Peyer's patch (tissue), 4 donors: Measurements from ENCODE around the gene TMEM14A. TPM values are rescaled to one million over a fixed set of nuclear protein-coding genes. Genes with fewer than 3 reads are reported as not detected.

Experiments used
- DNase-seq, 3 donors: peaks; one replicate each; pipeline ENCODE4 v3.0.0-alpha.2; 2017 to 2019
- H3K27ac ChIP-seq, 4 donors: fragments of 200-600 bp; sonication (generic); one replicate each; pipeline ENCODE4 v1.5.1; 2016 to 2019
- H3K27me3 ChIP-seq, 2 donors: fragments of 200-600 bp; sonication (generic); one replicate each; pipeline ENCODE4 v1.5.1; 2019
- H3K36me3 ChIP-seq, 3 donors: fragments of 200-600 bp; sonication (generic); one replicate each; pipeline ENCODE4 v1.5.1; 2016 to 2019
- H3K4me1 ChIP-seq, 4 donors: fragments of 200-600 bp; sonication (generic); one replicate each; pipeline ENCODE4 v1.5.1; 2016 to 2019
- H3K4me3 ChIP-seq, 4 donors: fragments of 200-600 bp; sonication (generic); 1 replicate in 3 of 4; 2 replicates in 1 of 4; pipeline ENCODE4 v1.5.1; 2016 to 2019; ENCODE audit warnings: mild to moderate bottlenecking in 1 of 4
- H3K9me3 ChIP-seq, 4 donors: fragments of 200-600 bp; sonication (generic); one replicate each; pipeline ENCODE4 v1.5.1; 2016 to 2019; ENCODE audit warnings: mild to moderate bottlenecking in 1 of 4
- POLR2A ChIP-seq, 2 donors: fragments of 450-650 bp; IDR thresholded peaks; one replicate each; pipeline ENCODE4 v1.5.1; 2017; ENCODE audit warnings: antibody characterized with exemption in 2 of 2, mild to moderate bottlenecking in 2 of 2, moderate library complexity in 2 of 2
- total RNA-seq, 4 donors: library from RNA; depleted of rRNA; stranded (reverse); fragments of >200 nt; gene quantifications; one replicate each; pipeline ENCODE4 v1.1.0, GENCODE V29; 2016
- TF ChIP-seq, protein P1 (sequence below), 6 experiments: fragments of 450-650 bp in 4 of 6; fragments of 200-600 bp in 2 of 6; sonication (generic) in 1 of 6; IDR thresholded peaks; one replicate each; pipeline ENCODE4 v1.5.1; 2017 to 2019; ENCODE audit warnings: antibody characterized with exemption in 6 of 6, mild to moderate bottlenecking in 3 of 6, moderate library complexity in 1 of 6

Gene TMEM14A
- total RNA-seq, 4 donors from 2014 or later = 12.4 to 56.0 (median 25.3) TPM

DNA sequence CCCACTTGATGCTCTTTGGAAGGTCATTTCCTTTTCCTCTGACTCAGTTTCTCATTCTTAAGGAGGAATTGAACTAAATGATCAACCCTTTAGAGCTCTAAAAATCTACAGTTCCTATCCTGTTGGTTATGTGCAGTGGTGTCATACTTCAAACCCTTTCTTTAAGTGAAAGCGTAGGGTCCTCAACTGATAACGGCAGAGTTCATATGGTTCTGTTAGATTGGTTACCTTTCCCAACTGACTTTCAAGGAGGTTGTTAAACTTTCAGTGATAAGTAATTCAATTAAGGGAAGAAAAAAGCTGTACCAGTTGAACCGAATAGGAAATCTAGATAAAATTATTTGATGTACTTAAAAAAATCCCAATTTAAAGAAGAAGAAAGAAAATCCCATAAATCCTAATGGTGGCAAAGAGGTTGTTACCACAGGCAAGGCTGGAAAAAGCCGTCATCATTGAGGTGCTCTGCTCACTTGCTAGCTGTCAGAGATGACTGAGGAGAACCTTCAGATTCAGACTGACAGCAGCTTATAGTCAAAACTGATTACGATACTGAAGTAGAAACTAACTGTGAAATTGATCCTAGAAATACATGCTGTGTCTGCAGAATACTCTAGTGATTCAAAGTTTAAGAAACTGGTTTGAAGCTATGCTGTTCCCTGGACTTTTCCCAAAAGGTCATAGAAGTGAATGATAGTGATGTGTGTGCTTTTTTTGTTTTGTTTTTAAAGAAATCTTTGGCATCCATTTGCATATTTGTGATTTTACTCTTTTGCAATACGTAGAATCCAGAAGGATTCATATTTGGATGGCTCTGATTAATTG, 16.2 kb downstream of the TMEM14A start:
- H3K27ac ChIP-seq = no peak overlapping the region
- no peaks in the 10 kb centered on the region for H3K27me3 ChIP-seq
- TF ChIP-seq, protein P1, sequence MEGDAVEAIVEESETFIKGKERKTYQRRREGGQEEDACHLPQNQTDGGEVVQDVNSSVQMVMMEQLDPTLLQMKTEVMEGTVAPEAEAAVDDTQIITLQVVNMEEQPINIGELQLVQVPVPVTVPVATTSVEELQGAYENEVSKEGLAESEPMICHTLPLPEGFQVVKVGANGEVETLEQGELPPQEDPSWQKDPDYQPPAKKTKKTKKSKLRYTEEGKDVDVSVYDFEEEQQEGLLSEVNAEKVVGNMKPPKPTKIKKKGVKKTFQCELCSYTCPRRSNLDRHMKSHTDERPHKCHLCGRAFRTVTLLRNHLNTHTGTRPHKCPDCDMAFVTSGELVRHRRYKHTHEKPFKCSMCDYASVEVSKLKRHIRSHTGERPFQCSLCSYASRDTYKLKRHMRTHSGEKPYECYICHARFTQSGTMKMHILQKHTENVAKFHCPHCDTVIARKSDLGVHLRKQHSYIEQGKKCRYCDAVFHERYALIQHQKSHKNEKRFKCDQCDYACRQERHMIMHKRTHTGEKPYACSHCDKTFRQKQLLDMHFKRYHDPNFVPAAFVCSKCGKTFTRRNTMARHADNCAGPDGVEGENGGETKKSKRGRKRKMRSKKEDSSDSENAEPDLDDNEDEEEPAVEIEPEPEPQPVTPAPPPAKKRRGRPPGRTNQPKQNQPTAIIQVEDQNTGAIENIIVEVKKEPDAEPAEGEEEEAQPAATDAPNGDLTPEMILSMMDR (IDR thresholded peaks at IDR 0.05) = no peak
- no peak for TF ChIP-seq POLR2A (IDR thresholded peaks at IDR 0.05)
- H3K4me3 ChIP-seq = no peak overlapping the region
- peaks cover 0 to 6% (median 0%) of the 10 kb centered on the region in 3 donors for H3K36me3 ChIP-seq
- H3K4me1 ChIP-seq = no peaks in the 10 kb centered on the region
- DNase-seq = no peak
- no peaks in the 10 kb centered on the region for H3K9me3 ChIP-seq

DNA sequence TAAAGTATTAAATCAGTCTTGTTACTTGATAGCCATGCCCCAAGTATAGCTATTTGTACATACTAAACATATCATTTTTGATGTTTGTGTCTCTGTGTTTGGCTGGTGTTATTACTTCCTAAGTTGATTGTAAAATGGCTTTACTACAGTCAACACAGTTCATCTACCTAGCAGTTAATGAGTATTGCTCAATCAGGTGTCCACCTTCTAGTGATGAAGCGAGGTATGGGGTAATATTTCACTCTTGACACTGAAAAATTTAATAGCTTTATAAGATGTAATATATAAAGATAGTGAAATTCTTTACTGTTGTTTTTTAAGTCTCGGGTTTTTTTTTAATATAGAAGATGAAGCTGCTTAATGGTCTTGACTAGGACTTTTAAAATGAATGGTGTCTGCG, 18.9 kb downstream of the TMEM14A start:
- H3K27me3 ChIP-seq = no peaks in the 10 kb centered on the region
- H3K4me1 ChIP-seq = no peaks in the 10 kb centered on the region
- no peak for DNase-seq
- H3K9me3 ChIP-seq = no peaks in the 10 kb centered on the region
- H3K4me3 ChIP-seq = no peak overlapping the region
- TF ChIP-seq, protein P1 (IDR thresholded peaks at IDR 0.05) = no peak
- TF ChIP-seq POLR2A (IDR thresholded peaks at IDR 0.05) = no peak
- H3K27ac ChIP-seq = no peak overlapping the region
- no peaks in the 10 kb centered on the region for H3K36me3 ChIP-seq

DNA sequence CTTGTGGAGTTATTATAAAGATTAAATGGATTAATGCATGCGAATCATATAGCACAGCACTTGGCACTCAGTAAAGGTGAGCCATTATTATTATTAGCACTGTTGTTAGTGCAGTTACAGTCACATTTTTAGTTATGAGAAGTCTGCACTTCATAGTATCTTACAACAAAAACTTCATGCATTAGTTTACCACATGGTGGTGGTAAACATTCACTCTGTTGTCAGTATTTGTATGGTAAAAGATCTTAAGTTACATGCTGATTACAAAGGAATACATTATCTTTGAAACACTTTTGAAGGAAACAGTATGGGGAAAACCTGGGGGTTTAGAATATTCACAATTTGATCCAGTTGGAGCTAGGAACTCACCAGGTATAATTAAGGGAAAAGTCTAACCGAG, 20.8 kb downstream of the TMEM14A start:
- H3K4me1 ChIP-seq = no peaks in the 10 kb centered on the region
- no peak for TF ChIP-seq POLR2A (IDR thresholded peaks at IDR 0.05)
- TF ChIP-seq, protein P1 (IDR thresholded peaks at IDR 0.05) = peak in 3 of 6 experiments; percentile 8 to 21 (median 18)
- no peaks in the 10 kb centered on the region for H3K36me3 ChIP-seq
- no peaks in the 10 kb centered on the region for H3K9me3 ChIP-seq
- H3K4me3 ChIP-seq = no peak overlapping the region
- DNase-seq = no peak
- H3K27me3 ChIP-seq = no peaks in the 10 kb centered on the region
- no peak overlapping the region for H3K27ac ChIP-seq

DNA sequence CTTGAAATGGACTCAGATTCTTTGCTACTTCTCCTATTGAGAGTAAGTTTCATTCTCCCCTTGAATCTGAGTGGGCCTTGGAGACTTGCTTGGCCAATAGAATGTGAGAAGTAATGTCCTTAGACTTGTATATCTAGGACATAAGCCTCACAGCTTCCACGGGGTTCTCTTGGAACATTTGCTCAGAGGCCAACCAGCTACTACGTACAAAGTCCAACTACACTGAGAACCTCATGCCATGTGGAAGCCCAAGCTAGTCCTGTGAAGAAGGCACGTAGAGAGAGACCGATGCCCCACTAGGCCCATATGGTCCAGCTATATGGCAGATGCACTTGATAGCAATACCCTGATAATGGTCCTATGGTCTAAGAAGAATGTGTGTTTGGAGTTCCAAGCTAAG, 22.9 kb downstream of the TMEM14A start:
- Histone ChIP-seq H3K4me1 (no peaks in the 10 kb centered on the region), H3K36me3 (no peaks in the 10 kb centered on the region), H3K27me3 (no peaks in the 10 kb centered on the region), H3K9me3 (no peaks in the 10 kb centered on the region), H3K27ac (no peak overlapping the region), H3K4me3 (no peak overlapping the region)
- no peak for DNase-seq
- no peak for TF ChIP-seq POLR2A (IDR thresholded peaks at IDR 0.05)
- TF ChIP-seq, protein P1 (IDR thresholded peaks at IDR 0.05) = no peak

DNA sequence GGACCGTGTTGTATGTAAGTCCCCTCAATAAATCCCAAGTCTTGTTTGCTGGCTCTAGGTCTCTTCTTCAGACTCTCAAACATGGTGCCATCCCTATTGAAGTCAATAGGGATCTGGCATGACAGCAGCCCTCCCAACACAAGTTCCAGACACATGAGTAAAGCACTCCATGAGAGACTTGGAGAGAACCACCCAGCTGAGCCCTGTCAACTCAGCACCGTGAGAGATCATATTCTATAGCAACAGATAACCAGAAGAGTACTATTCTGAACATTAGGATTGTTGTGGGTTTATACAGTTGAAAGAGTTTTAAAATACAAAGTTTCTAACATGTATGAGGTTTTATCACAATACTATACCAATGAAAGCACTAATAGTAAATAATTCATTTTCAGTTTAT, 23.5 kb downstream of the TMEM14A start:
- Histone ChIP-seq H3K36me3 (no peaks in the 10 kb centered on the region), H3K4me1 (no peaks in the 10 kb centered on the region), H3K9me3 (no peaks in the 10 kb centered on the region), H3K27me3 (no peaks in the 10 kb centered on the region), H3K4me3 (no peak overlapping the region), H3K27ac (no peak overlapping the region)
- DNase-seq = no peak
- TF ChIP-seq POLR2A (IDR thresholded peaks at IDR 0.05) = no peak
- TF ChIP-seq, protein P1 (IDR thresholded peaks at IDR 0.05) = no peak
